GM23338 (cell line): ENCODE results near the gene CALM1. TPM values are rescaled to one million over a fixed set of nuclear protein-coding genes. Genes with fewer than 3 reads are reported as not detected.

ENCODE experiments used
- ATAC-seq: fragments of 200-7000 bp; cut with Tn5 transposase; 3 replicates; pipeline ENCODE4 v1.9.1; 2020
- DNase-seq: peaks from one replicate; pipeline ENCODE4 v3.0.0-alpha.2; 2015; ENCODE audit warnings: low spot score
- H2AFZ ChIP-seq: fragments of 200-600 bp; sonication (generic); 2 replicates; pipeline ENCODE4 v1.8.0; 2016; ENCODE audit warnings: antibody characterized with exemption, mild to moderate bottlenecking, moderate library complexity
- H3F3A ChIP-seq: fragments of 200-600 bp; sonication (generic); replicated peaks from 2 replicates; pipeline ENCODE4 v1.8.0; 2017; ENCODE audit warnings: antibody characterized with exemption, mixed run types, low read depth
- H3K27ac ChIP-seq: fragments of 200-600 bp; sonication (generic); 2 replicates; pipeline ENCODE4 v1.6.1; 2016; ENCODE audit warnings: low read depth
- H3K27me3 ChIP-seq: fragments of 200-600 bp; sonication (generic); 2 replicates; pipeline ENCODE4 v1.8.0; 2016; ENCODE audit warnings: mild to moderate bottlenecking, mixed run types, moderate library complexity; ENCODE audit not compliant: insufficient read depth
- H3K36me3 ChIP-seq: fragments of 200-600 bp; sonication (generic); 2 replicates; pipeline ENCODE4 v1.8.0; 2016; ENCODE audit warnings: mild to moderate bottlenecking; ENCODE audit not compliant: insufficient read depth
- H3K4me1 ChIP-seq: fragments of 200-600 bp; sonication (generic); 2 replicates; pipeline ENCODE4 v1.8.0; 2016; ENCODE audit warnings: mild to moderate bottlenecking, moderate library complexity; ENCODE audit not compliant: insufficient read depth
- H3K4me2 ChIP-seq: fragments of 200-600 bp; sonication (generic); 2 replicates; pipeline ENCODE4 v1.7.1; 2017; ENCODE audit warnings: mixed run types
- H3K4me3 ChIP-seq: fragments of 200-600 bp; sonication (generic); 2 replicates; pipeline ENCODE4 v1.6.1; 2016; ENCODE audit warnings: mixed run types
- H3K79me2 ChIP-seq: fragments of 200-600 bp; sonication (generic); replicated peaks from 2 replicates; pipeline ENCODE4 v1.8.0; 2017; ENCODE audit warnings: mild to moderate bottlenecking; ENCODE audit not compliant: insufficient read depth
- H3K9me2 ChIP-seq: fragments of 200-600 bp; sonication (generic); 2 replicates; pipeline ENCODE4 v1.8.0; 2017; ENCODE audit not compliant: insufficient read depth
- H4K20me1 ChIP-seq: fragments of 200-600 bp; sonication (generic); replicated peaks from 2 replicates; pipeline ENCODE4 v1.8.0; 2017; ENCODE audit warnings: mild to moderate bottlenecking; ENCODE audit not compliant: insufficient read depth
- H3K27ac Mint-ChIP-seq: 2 replicates; pipeline ENCODE4 v1.8.0; 2020; ENCODE audit warnings: inconsistent platforms, mild to moderate bottlenecking, moderate library complexity, mixed read lengths
- H3K27me3 Mint-ChIP-seq: 3 replicates; pipeline ENCODE4 v1.8.0; 2022; ENCODE audit warnings: low read depth, mild to moderate bottlenecking, moderate library complexity, mixed read lengths, inconsistent platforms; ENCODE audit not compliant: insufficient read depth, poor library complexity
- H3K36me3 Mint-ChIP-seq: 3 replicates; pipeline ENCODE4 v1.8.0; 2021; ENCODE audit warnings: low read depth, mild to moderate bottlenecking, inconsistent platforms, moderate library complexity, mixed read lengths
- H3K4me1 Mint-ChIP-seq: 3 replicates; pipeline ENCODE4 v1.8.0; 2020; ENCODE audit warnings: mild to moderate bottlenecking, inconsistent platforms, mixed read lengths
- H3K4me3 Mint-ChIP-seq: 3 replicates; pipeline ENCODE4 v1.8.0; 2021; ENCODE audit warnings: moderate library complexity, mild to moderate bottlenecking, inconsistent platforms, mixed read lengths
- H3K9me3 Mint-ChIP-seq: 3 replicates; pipeline ENCODE4 v1.8.0; 2020; ENCODE audit warnings: moderate library complexity, mild to moderate bottlenecking, inconsistent platforms, mixed read lengths
- CREB1 ChIP-seq: fragments of 250-450 bp; sonication (Bioruptor Pico); IDR thresholded peaks from 2 replicates; pipeline ENCODE4 v1.5.0; 2020; ENCODE audit warnings: low read depth, mild to moderate bottlenecking, moderate library complexity
- CTCF ChIP-seq, 2 experiments: fragments of 200-600 bp in 1 of 2; sonication (generic) in 1 of 2; conservative IDR thresholded peaks; 2 replicates each; pipeline versions ENCODE4 v1.5.1 to v1.6.1; 2016 to 2017; ENCODE audit warnings: antibody characterized with exemption in 2 of 2, low read depth in 2 of 2, mild to moderate bottlenecking in 2 of 2, moderate library complexity in 1 of 2
- EZH2 ChIP-seq: fragments of 200-600 bp; sonication (generic); IDR thresholded peaks from one replicate; pipeline ENCODE4 v1.8.0; 2017; ENCODE audit warnings: antibody characterized with exemption, mild to moderate bottlenecking, low read depth; ENCODE audit not compliant: unreplicated experiment
- EZH2phosphoT487 ChIP-seq: fragments of 200-600 bp; sonication (generic); IDR thresholded peaks from one replicate; pipeline ENCODE4 v1.8.1; 2018; ENCODE audit warnings: antibody characterized with exemption; ENCODE audit not compliant: unreplicated experiment
- JUNB ChIP-seq: IDR thresholded peaks from one replicate; pipeline ENCODE4 v1.6.1; 2016; ENCODE audit warnings: antibody characterized with exemption; ENCODE audit not compliant: unreplicated experiment
- NANOG ChIP-seq: IDR thresholded peaks from 2 replicates; pipeline ENCODE4 v1.6.1; 2016; ENCODE audit warnings: antibody characterized with exemption, borderline replicate concordance
- ZNF114 ChIP-seq: fragments of 250-450 bp; sonication (Bioruptor Pico); IDR thresholded peaks from 2 replicates; pipeline ENCODE4 v1.5.0; 2020; ENCODE audit warnings: mild to moderate bottlenecking, moderate library complexity
- ZNF462 ChIP-seq: fragments of 250-450 bp; sonication (Bioruptor Pico); IDR thresholded peaks from 2 replicates; pipeline ENCODE4 v1.5.0; 2020; ENCODE audit warnings: mild to moderate bottlenecking, moderate library complexity
- polyA plus RNA-seq: library from polyadenylated mRNA; unstranded; fragments of >200 nt; fragmentation: Nextera tagmentation; extraction: Ambion mirVana; gene quantifications from 2 replicates; pipeline ENCODE4 v1.2.1, GENCODE V29; 2016
- total RNA-seq: library from RNA; depleted of rRNA; stranded (reverse); fragments of >200 nt; shearing (Covaris generic); gene quantifications from 2 replicates; pipeline ENCODE4 v1.2.3, GENCODE V29; 2014
- TF ChIP-seq, protein P1 (sequence below): IDR thresholded peaks from one replicate; pipeline ENCODE4 v1.6.1; 2018; ENCODE audit warnings: antibody characterized with exemption; ENCODE audit not compliant: unreplicated experiment

The CALM1 gene
- total and polyA plus RNA-seq, 2 experiments from 2014 or later: 308 to 2,024 TPM

DNA sequence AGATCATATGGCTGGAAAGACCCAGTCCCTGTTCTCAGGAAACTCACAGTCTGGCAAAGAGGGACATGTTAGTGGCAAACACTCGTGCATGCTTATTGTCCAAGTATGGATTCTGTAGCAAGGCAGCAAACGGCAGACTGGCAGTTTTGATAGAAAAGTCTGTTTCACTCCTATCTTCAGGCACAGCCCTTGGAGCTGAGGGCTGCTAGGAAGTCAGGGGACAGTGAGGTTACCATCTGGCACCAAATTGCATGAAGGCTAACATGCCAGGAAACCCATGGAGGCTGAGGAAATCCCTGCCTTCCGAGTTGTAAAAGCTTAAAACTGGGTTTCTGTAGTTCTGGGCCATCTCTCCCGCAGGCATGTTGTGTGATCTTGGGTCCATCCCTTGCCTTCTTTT is 32.9 kb downstream of the CALM1 start:
- ATAC-seq: no peak
- Histone ChIP-seq H3F3A (no peaks in the 10 kb centered on the region), H3K9me2 (no peaks in the 10 kb centered on the region), H4K20me1 (no peaks in the 10 kb centered on the region), H3K4me3 (no peak overlapping the region), H3K79me2 (no peaks in the 10 kb centered on the region), H3K4me2 (no peak overlapping the region), H3K4me1 (peaks cover 6% of the 10 kb centered on the region), H3K27me3 (no peaks in the 10 kb centered on the region), H2AFZ (peak overlapping the region; percentile 38; the same call in 1 of the 2 replicates), H3K36me3 (no peaks in the 10 kb centered on the region), H3K27ac (no peak overlapping the region)
- Mint-ChIP-seq H3K27ac (no peak overlapping the region), H3K4me3 (no peak overlapping the region), H3K9me3 (no peaks in the 10 kb centered on the region), H3K4me1 (peaks cover 7% of the 10 kb centered on the region), H3K36me3 (no peaks in the 10 kb centered on the region), H3K27me3 (peaks cover 7% of the 10 kb centered on the region)
- TF ChIP-seq EZH2: no peak
- no peak for TF ChIP-seq ZNF462 (CRISPR knock-in tag)
- TF ChIP-seq, protein P1, sequence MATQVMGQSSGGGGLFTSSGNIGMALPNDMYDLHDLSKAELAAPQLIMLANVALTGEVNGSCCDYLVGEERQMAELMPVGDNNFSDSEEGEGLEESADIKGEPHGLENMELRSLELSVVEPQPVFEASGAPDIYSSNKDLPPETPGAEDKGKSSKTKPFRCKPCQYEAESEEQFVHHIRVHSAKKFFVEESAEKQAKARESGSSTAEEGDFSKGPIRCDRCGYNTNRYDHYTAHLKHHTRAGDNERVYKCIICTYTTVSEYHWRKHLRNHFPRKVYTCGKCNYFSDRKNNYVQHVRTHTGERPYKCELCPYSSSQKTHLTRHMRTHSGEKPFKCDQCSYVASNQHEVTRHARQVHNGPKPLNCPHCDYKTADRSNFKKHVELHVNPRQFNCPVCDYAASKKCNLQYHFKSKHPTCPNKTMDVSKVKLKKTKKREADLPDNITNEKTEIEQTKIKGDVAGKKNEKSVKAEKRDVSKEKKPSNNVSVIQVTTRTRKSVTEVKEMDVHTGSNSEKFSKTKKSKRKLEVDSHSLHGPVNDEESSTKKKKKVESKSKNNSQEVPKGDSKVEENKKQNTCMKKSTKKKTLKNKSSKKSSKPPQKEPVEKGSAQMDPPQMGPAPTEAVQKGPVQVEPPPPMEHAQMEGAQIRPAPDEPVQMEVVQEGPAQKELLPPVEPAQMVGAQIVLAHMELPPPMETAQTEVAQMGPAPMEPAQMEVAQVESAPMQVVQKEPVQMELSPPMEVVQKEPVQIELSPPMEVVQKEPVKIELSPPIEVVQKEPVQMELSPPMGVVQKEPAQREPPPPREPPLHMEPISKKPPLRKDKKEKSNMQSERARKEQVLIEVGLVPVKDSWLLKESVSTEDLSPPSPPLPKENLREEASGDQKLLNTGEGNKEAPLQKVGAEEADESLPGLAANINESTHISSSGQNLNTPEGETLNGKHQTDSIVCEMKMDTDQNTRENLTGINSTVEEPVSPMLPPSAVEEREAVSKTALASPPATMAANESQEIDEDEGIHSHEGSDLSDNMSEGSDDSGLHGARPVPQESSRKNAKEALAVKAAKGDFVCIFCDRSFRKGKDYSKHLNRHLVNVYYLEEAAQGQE: no peak
- no peak for TF ChIP-seq ZNF114 (CRISPR knock-in tag)
- TF ChIP-seq JUNB: no peak
- TF ChIP-seq CREB1: no peak
- TF ChIP-seq CTCF (conservative IDR thresholded peaks at IDR 0.05; ENCODE audit: low read depth in 2 of 2): no peak
- no peak for TF ChIP-seq NANOG
- no peak for TF ChIP-seq EZH2phosphoT487
- no peak for DNase-seq
